ENCODE data around the gene TAF1. TPM values are rescaled to one million over a fixed set of nuclear protein-coding genes. Genes with fewer than 3 reads are reported as not detected.
A peak's percentile ranks its signal among the peaks of the same experiment; 100 is the strongest.

TAF1 gene
- total and polyA plus RNA-seq, 2 of the 8 experiments (the other 6 are each of a cell fraction or from before 2014, with no cell fraction given): 6.3 to 30.2 TPM

DNA sequence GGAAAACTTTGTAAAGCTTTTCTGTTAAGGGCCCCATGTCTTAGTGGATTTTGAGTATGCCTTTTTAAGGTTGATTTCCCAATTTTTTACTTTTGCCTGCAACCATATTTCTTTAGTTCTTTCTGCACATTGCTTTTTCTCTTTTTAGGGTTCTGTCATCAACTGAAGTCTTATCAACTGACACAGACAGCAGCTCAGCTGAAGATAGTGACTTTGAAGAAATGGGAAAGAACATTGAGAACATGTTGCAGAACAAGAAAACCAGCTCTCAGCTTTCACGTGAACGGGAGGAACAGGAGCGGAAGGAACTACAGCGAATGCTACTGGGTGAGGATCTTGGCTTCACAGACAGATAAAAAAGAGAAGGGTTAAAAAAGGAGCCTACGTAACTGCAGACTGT, 27.8 kb downstream of the TAF1 start:
- Histone ChIP-seq H3K27me3 (replicated peaks in 1 of 4; ENCODE audit: control insufficient read depth in 3 of 4, extremely low read depth in 1 of 4, insufficient read depth in 3 of 4, low read length in 3 of 4) (no peaks in the 10 kb centered on the region), H2BK12ac (ENCODE audit: low read depth, low read length) (no peak overlapping the region), H3K36me3 (ENCODE audit: control insufficient read depth in 2 of 4, insufficient read depth in 4 of 4, low read length in 3 of 4) (peaks cover 2 to 71% (median 33%) of the 10 kb centered on the region in 4 experiments; a peak in 6 of 8 replicates), H4K20me1 (replicated peaks in 1 of 2; ENCODE audit: control insufficient read depth in 1 of 2, insufficient read depth in 2 of 2, low read length in 2 of 2) (no peaks in the 10 kb centered on the region), H3K23ac (ENCODE audit: insufficient read length) (no peak overlapping the region), H3K79me2 (ENCODE audit: control insufficient read depth in 1 of 2, insufficient read depth in 2 of 2, low read length in 2 of 2) (no peaks in the 10 kb centered on the region), H3K9me3 (ENCODE audit: insufficient read depth in 2 of 2, low read depth in 1 of 2, low read length in 1 of 2) (no peaks in the 10 kb centered on the region), H2BK20ac (ENCODE audit: low read length) (no peak overlapping the region), H3K56ac (replicated peaks; ENCODE audit: insufficient read length, low read depth, low read length) (no peak overlapping the region), H3K4me3 (ENCODE audit: extremely low read depth in 1 of 4, insufficient read depth in 2 of 4, low read depth in 3 of 4, low read length in 4 of 4) (no peak overlapping the region), H2BK120ac (replicated peaks; ENCODE audit: low read depth, low read length) (no peak overlapping the region), H3K14ac (ENCODE audit: insufficient read length) (no peak overlapping the region), H2BK15ac (ENCODE audit: low read length) (no peak overlapping the region), H2BK5ac (ENCODE audit: low read depth, low read length) (no peak overlapping the region), H3K4me1 (replicated peaks in 1 of 4; ENCODE audit: control insufficient read depth in 3 of 4, insufficient read depth in 4 of 4, low read length in 3 of 4) (no peaks in the 10 kb centered on the region), H3K79me1 (ENCODE audit: low read depth, low read length) (no peaks in the 10 kb centered on the region), H4K8ac (ENCODE audit: extremely low read depth, insufficient read depth, low read length) (no peak overlapping the region), H3K23me2 (ENCODE audit: low read depth, low read length) (no peaks in the 10 kb centered on the region), H2AFZ (ENCODE audit: low read length) (no peak overlapping the region), H3K9ac (replicated peaks in 1 of 4; ENCODE audit: extremely low read depth in 1 of 4, low read depth in 3 of 4, low read length in 3 of 4) (no peak overlapping the region), H3K4ac (replicated peaks; ENCODE audit: insufficient read length, low read depth, low read length) (no peak overlapping the region), H4K5ac (ENCODE audit: insufficient read length, low read depth, low read length) (no peak overlapping the region), H2AK5ac (ENCODE audit: low read depth, low read length) (no peak overlapping the region), H3K4me2 (ENCODE audit: insufficient read depth in 1 of 2, low read depth in 2 of 2, low read length in 2 of 2) (no peak overlapping the region), H4K91ac (replicated peaks; ENCODE audit: insufficient read length, low read length) (no peak overlapping the region), H3K18ac (ENCODE audit: extremely low read depth, low read length) (no peak overlapping the region), H3K27ac (ENCODE audit: low read depth, low read length) (no peak overlapping the region)
- POLR2A ChIA-PET (ENCODE audit: partially characterized antibody): interaction anchor here (0.6 kb wide), 1 partner anchor 26 kb away, joined by 3 read pairs; no protein-coding TSS in a partner anchor
- FAIRE-seq: peak; percentile 57
- 94% methylated on average over 5 of the region's 5 CpGs; no CpG with 5 or more reads in 1 of the 2 experiments for WGBS, 2 experiments (ENCODE audit: extremely low coverage in 1 of 2, insufficient coverage in 1 of 2, insufficient read length in 1 of 2, insufficient replicate concordance in 2 of 2, low coverage in 1 of 2, low lambda C conversion rate in 2 of 2, missing lambda C conversion rate in 1 of 2)
- TF ChIP-seq HDAC2 (IDR thresholded peaks at IDR 0.05; ENCODE audit: borderline replicate concordance in 1 of 2, low read depth in 2 of 2, low read length in 2 of 2) (no peak), POU5F1 (IDR thresholded peaks at IDR 0.05; ENCODE audit: low read depth, low read length) (no peak), NRF1 (IDR thresholded peaks at IDR 0.05; ENCODE audit: low read depth, low read length) (no peak), CBX5 (IDR thresholded peaks at IDR 0.05; ENCODE audit: low read depth, low read length) (no peak), BCL11A (IDR thresholded peaks at IDR 0.05; ENCODE audit: low read depth in 2 of 2, low read length in 2 of 2) (no peak), BACH1 (IDR thresholded peaks at IDR 0.05; ENCODE audit: low read length) (no peak), SRF (IDR thresholded peaks at IDR 0.05; ENCODE audit: low read depth, low read length) (no peak), SP1 (IDR thresholded peaks at IDR 0.05; ENCODE audit: low read depth, low read length) (no peak), CHD2 (IDR thresholded peaks at IDR 0.05; ENCODE audit: low read length) (no peak), FOSL1 (IDR thresholded peaks at IDR 0.05; ENCODE audit: insufficient read depth, low read depth, low read length) (no peak)
- TF ChIP-seq, protein P1, sequence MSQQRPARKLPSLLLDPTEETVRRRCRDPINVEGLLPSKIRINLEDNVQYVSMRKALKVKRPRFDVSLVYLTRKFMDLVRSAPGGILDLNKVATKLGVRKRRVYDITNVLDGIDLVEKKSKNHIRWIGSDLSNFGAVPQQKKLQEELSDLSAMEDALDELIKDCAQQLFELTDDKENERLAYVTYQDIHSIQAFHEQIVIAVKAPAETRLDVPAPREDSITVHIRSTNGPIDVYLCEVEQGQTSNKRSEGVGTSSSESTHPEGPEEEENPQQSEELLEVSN (IDR thresholded peaks at IDR 0.05): no peak
- CTCF ChIA-PET (ENCODE audit: partially characterized antibody): no interaction called here
- no peak for DNase-seq (ENCODE audit: low read depth in 1 of 2, low spot score in 2 of 2)

Data from H1 (cell line).